ENCODE measurements around the gene REXO5.
"Not testable (repeated sequence)": the region's sequence is repeated elsewhere in the genome, so short reads cannot be mapped to it uniquely, and the experiment has no call there.

REXO5 gene

GRCh38 chr16:20849589-20850390 is 43.5 kb downstream of the REXO5 start:
- DNase-seq: no peak

- DNase-seq: no peak
Measured at GRCh38 chr16:20850981-20851380, 44.7 kb downstream of the REXO5 start.

GRCh38 chr16:20851601-20852000 is 45.3 kb downstream of the REXO5 start:
- DNase-seq: no peak

GRCh38 chr16:20853143-20853542 is 46.8 kb downstream of the REXO5 start:
- no peak for DNase-seq

GRCh38 chr16:20853981-20854620 is 47.8 kb downstream of the REXO5 start:
- no peak for DNase-seq

- no peak for DNase-seq
Measured at GRCh38 chr16:20854963-20855362, 48.6 kb downstream of the REXO5 start.

GRCh38 chr16:20857281-20857680 is 51.0 kb downstream of the REXO5 start:
- no peak for DNase-seq

- DNase-seq: no peak
Measured at GRCh38 chr16:20859229-20859628, 52.9 kb downstream of the REXO5 start.

GRCh38 chr16:20859699-20860098 is 53.4 kb downstream of the REXO5 start:
- no peak for DNase-seq

- DNase-seq: no peak
Measured at GRCh38 chr16:20860361-20860760, 54.0 kb downstream of the REXO5 start.

- DNase-seq: not testable (repeated sequence)
Measured at GRCh38 chr16:20860995-20861394, 54.7 kb downstream of the REXO5 start.

GRCh38 chr16:20862162-20862960 is 56.0 kb downstream of the REXO5 start:
- DNase-seq: no peak

GRCh38 chr16:20864376-20864775 is 58.0 kb downstream of the REXO5 start:
- not testable (repeated sequence) for DNase-seq

GRCh38 chr16:20865420-20866131 is 59.2 kb downstream of the REXO5 start:
- DNase-seq: no peak

GRCh38 chr16:20866145-20866772 is 59.9 kb downstream of the REXO5 start:
- peak; percentile 20 for DNase-seq

- DNase-seq: no peak
Measured at GRCh38 chr16:20866801-20867200, 60.5 kb downstream of the REXO5 start.

- DNase-seq: no peak
Measured at GRCh38 chr16:20867585-20867984, 61.3 kb downstream of the REXO5 start.

- no peak for DNase-seq
Measured at GRCh38 chr16:20868890-20869289, 62.6 kb downstream of the REXO5 start.

GRCh38 chr16:20870122-20870820 is 63.9 kb downstream of the REXO5 start:
- no peak for DNase-seq

GRCh38 chr16:20871258-20871657 is 64.9 kb downstream of the REXO5 start:
- DNase-seq: no peak

- DNase-seq: no peak
Measured at GRCh38 chr16:20871941-20872815, 65.9 kb downstream of the REXO5 start.
